Body of pancreas (tissue), 4 donors: ENCODE data around the gene PDZD8.
"Not testable (repeated sequence)": the region's sequence is repeated elsewhere in the genome, so short reads cannot be mapped to it uniquely, and the experiment has no call there.

Experiments used
- POLR2A ChIP-seq, 3 donors: fragments of 450-650 bp; IDR thresholded peaks; one replicate each; pipeline ENCODE4 v1.6.1; 2016; ENCODE audit warnings: antibody characterized with exemption in 3 of 3, mild to moderate bottlenecking in 2 of 3
- TF ChIP-seq, protein P1 (sequence below), 7 experiments: fragments of 450-650 bp in 4 of 7; fragments of 200-600 bp in 3 of 7; sonication (generic) in 3 of 7; IDR thresholded peaks; one replicate each; pipeline ENCODE4 v1.5.1; 2016 to 2019; ENCODE audit warnings: antibody characterized with exemption in 7 of 7

DNA sequence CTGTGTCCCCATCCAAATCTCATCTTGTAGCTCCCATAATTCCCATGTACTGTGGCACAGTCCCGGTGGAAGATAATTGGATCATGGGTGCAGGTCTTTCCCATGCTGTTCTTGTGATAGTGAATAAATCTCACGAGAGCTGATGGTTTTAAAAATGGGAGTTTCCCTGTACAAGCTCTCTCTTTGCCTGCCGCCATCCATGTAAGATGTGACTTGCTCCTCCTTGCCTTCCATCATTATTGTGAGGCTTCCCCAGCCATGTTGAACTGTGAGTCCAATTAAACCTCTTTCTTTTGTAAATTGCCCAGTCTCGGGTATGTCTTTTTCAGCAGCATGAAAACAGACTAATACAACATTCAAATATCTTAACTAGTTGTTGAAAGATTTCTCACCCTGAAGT, 145.1 kb downstream of the PDZD8 start:
- TF ChIP-seq POLR2A (IDR thresholded peaks at IDR 0.05): not testable (repeated sequence)
- TF ChIP-seq, protein P1, sequence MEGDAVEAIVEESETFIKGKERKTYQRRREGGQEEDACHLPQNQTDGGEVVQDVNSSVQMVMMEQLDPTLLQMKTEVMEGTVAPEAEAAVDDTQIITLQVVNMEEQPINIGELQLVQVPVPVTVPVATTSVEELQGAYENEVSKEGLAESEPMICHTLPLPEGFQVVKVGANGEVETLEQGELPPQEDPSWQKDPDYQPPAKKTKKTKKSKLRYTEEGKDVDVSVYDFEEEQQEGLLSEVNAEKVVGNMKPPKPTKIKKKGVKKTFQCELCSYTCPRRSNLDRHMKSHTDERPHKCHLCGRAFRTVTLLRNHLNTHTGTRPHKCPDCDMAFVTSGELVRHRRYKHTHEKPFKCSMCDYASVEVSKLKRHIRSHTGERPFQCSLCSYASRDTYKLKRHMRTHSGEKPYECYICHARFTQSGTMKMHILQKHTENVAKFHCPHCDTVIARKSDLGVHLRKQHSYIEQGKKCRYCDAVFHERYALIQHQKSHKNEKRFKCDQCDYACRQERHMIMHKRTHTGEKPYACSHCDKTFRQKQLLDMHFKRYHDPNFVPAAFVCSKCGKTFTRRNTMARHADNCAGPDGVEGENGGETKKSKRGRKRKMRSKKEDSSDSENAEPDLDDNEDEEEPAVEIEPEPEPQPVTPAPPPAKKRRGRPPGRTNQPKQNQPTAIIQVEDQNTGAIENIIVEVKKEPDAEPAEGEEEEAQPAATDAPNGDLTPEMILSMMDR (IDR thresholded peaks at IDR 0.05): not testable (repeated sequence)
